Left cardiac atrium (tissue), 4 donors: ENCODE results near the gene SLC12A3. TPM values are rescaled to one million over a fixed set of nuclear protein-coding genes. Genes with fewer than 3 reads are reported as not detected.

ENCODE experiments used
- ATAC-seq, 2 donors: fragments of 200-7000 bp; cut with Tn5 transposase; one replicate each; pipeline ENCODE4 v1.9.1; 2020; ENCODE audit warnings: mild to moderate bottlenecking in 2 of 2, moderate library complexity in 2 of 2
- DNase-seq: peaks from one replicate; pipeline ENCODE4 v3.0.0-alpha.2; 2020
- intact Hi-C, 2 donors: fragments of 100-400 bp; cut with DNase I; formaldehyde crosslinking; loops; one replicate each; pipeline versions ENCODE4 v1.14.1 to v1.15.1; 2022 to 2023
- total RNA-seq, 2 donors: library from RNA; stranded (reverse); fragmentation: NEBNext Ultra II Directional; extraction: Animal tissue kit (Norgen Biotek cat#: 25700); gene quantifications; one replicate each; pipeline ENCODE4 v1.2.1, GENCODE V29; 2021
- donor health status: DM: no; HTN: yes; CAD: no.
- donor health status: DM: no; HTN: yes; CAD: no; lungs with severe emphysema.
- donor health status: DM: yes; HTN: yes; CAD: no.
- donor health status: Dilated cardiomyopathy.

SLC12A3 gene
- total RNA-seq, 2 donors from 2014 or later, result not detected

DNA sequence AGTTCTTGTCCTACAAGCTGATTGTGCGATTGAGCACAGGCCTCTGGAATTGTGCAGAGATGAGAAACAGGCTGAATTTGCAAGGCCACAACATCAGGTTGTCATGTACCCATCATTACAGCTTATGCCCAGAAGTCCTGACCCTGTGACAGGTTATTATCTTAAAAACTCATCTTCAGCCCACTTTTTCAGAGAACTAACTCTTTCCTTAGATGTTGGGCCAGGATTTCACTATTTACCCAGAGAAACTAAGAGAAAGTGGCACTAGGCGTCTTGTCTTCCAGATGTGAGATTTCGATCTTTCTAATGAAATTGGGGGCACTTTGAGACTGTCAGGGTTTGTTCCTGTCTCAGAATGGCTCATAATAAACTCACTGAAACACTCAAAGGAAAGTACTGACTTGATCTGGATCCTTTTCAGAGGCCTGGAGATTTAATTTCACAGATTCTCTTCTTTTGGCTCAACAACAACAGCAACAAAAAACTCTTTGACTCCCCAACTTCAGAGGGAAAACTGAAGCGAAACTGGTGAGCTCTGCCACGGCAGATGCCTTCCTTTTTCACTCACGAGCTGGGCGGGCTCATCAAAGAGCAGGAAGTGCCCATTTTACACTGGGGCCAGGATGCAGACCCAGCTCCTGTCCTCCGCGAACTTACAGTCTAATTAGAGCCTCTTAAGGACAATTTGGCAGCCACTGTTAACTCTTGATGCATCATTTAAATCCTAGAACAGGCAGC, 17.7 kb upstream of the SLC12A3 start:
- ATAC-seq (peak; percentile 12 to 44), DNase-seq (no peak)
- intact Hi-C loops, result no loop called here

DNA sequence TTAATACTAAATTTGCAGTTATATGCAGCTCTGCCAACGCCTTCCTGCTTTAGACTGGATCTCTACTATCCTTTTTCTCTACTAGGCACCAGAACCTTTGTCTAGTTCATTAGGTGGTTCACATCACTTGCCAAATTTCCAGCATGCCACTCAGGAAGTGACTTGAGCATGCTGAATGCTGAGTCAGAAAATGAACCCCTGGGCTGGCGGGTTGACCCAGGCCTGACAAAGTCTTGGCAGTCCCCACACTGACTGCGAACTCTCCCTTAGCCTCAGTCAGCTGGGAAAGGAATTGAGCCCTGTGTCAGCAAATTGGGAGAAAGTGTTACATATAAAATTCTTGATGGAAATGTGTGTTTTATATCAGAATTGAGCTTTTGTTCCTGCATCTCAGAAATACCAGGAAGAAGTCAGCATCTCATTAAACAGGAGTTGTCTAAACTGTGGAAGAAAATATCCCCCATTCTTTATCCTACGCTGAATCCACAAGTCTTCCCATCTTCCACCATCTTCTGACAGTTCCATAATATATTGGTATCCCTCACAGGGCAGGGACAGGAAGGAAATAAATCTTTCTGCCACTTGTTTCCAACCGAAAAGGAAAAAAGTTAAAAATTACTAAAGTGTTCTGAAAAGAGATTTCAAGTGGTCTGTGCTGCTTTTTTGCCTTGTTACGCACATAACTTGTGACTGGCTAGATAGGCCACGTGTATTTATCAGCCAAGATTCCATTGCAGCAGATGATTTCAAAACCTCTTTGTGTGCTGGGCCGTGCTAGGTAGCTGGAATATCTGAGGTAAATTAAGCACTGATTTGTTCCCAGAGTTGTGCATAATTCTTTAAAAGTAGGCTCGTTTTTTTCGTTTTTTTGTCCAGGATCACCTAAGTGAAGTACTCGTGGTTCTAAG, 16.7 kb upstream of the SLC12A3 start:
- ATAC-seq, result peak; percentile 73 to 80
- intact Hi-C loops, result no loop called here
- DNase-seq, result peak; percentile 54

DNA sequence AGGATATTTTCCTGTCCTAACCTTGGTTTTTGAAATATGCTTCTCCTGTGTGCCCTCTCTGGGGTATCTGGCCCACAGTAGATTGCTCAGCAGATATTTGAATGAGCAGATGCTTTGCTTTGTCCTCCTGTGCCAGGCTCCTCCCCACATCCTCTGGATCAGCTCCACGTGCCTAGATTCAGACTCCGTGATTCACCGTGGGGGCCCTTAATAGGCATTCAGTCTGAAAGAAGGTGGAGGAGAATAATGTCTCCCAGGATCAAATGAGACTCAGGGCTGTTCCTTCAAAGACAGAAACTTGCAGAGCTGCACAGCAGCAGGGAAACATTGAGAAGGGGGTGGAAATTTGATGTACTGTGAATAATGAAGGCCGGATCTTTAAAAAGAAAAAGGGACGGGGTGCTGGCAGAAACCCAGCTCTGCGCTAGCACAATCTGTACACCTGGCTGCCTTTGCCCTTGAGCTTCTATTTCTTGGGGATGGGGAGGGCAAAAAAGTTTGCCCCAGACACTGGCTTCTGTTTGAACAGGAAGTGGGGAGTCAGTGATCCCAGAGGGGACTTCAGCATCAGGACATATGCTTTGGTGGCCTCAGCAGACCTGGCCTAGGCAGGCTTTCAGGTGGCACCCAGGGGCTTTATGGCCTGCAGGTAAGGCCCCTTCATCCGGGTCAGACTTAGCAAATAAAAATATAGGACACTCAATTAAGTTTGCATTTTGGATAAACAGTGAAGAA, 15.9 kb upstream of the SLC12A3 start:
- intact Hi-C loops, result no loop called here
- ATAC-seq (peak in 1 of 2 donors; percentile 78), DNase-seq (no peak)

DNA sequence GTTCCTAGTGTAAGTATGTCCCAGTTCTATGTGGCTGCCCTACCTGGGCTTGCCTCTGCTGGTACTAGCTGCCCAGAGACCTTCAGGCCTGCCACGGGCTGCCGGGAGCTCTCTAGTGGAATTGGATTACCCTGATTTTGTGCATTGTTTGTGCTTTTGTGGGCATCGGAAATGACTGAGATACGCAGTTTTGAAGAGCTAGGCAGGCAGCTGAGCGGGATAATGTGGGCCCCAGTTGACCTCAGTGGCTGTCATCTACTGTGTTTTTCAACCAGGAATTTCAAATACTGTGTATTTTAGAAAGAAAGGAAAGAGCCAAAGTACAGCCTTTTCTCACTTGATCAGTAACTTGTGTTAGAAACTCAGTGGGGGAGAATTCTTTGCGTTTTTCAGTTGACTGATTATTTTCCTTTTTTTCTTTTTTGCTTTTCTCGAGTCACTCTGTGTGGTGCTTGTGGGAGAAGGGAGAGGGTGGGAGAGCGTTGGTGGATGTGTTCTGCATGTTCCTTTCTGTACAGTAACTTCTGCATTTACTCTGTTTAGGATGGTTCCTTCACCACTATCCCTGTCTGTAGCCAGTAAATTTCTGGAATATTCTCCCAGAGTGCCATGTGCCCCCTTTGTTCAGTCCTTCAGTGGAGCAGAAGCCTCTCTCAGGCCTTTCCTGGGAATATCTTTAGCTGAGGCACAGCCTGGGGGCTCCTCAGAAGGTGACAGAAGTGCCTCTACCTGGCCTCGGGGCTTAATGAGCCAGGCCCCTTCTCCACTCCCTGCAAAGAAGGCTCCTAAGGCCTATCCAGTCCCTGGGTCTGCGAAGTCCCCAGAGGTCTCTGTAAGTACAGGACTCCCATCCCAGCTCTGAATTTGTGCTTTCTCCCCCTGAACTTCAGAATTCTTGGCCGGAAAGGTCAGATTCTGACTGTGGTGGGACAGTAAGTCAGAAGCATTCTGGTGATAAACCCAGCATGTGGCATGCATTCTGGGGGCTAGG, 15.0 kb upstream of the SLC12A3 start:
- ATAC-seq, result no peak
- intact Hi-C loops, result no loop called here
- no peak for DNase-seq

DNA sequence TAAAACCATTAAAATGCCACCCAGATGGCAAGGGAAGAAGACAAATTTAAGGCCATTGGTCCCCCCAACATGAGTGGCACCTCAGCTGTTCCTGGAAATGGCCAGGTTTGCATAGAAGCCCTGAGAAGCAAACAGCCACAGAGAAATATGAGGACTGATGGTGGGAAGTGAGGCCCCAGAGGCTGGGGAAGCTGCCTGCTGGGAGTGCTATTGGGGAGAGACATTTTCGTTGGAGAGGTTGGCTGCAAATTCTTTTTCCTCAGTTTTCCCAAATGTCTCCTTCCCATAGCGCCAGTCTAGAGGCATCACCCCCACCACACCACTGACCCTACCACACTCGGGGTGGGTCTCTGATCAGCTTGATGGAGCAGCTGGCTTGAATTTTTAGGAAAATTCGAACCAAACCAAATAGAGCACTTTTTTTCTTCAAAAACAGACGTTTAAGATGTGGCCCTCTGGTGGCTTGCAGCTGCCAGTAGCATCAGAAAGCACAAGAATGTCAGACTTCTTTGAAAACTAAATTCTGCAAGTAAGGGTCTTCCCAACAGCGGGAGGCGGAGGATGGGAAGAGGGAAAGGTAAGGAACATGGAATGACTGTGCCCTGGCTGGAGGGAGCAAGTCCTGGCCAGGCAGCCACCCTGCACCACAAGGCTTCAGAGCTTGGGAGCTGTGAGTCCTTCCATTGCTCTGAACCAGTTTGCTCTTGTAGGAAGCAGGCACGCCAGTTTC, 13.2 kb upstream of the SLC12A3 start:
- intact Hi-C loops, result no loop called here
- no peak for ATAC-seq
- no peak for DNase-seq

DNA sequence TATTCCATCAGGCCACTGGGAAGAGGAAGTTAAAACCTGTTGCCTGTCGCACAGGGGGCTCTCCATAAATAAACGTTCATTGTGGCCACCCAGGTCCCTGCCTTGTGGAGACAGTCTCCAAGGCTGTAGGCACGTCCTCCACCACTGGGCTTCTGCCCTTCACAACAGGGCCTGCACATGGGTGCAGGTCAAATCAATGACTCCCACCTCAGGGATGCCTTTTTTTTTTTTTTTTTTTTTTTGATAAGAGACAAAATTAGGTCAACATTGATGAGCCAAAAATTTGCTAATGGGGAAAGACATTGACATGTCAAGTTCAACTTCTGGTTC, 12.6 kb upstream of the SLC12A3 start:
- no peak for DNase-seq
- ATAC-seq, result no peak
- intact Hi-C loops, result no loop called here

DNA sequence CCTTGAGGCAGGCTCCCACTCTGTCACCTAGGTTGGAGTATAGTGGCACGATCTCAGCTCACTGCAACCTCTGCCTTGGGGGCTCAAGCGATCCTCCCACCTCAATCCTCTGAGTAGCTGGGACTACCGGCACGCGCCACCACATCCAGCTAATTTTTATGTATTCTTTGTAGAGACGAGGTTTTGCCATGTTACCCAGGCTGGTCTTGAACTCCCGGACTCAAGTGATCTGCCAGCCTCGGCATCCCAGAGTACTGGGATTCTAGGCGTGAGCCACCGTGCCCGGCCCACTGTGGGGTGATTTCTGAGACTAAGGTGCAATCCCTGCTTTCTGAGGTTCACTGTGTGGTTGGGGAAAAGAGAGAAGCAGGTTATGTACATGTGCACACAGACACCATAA, 12.0 kb upstream of the SLC12A3 start:
- ATAC-seq (no peak), DNase-seq (no peak)

DNA sequence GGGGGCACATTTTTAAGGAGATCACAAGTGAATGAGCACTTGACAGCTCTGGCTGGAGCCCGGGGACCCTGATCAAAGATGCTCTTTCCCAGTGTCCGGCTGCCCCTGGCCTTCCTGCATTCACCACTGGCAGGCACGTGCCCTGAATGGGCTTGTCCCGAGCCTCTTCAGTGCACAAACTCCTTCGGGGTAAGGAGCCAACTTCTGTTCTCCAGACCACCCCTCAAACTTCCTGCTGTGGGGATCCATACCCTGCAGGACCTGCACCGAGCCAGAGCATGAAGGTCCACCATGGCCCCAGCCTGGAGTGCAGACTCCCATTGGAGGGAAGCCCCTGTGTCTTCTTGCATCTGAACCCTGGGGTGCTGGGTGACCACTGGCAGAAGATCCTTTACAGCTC, 9.8 kb upstream of the SLC12A3 start:
- intact Hi-C loops, result no loop called here
- DNase-seq (no peak), ATAC-seq (no peak)

More for the DNA sequence above, 12.0 kb upstream of the SLC12A3 start:
- intact Hi-C loops, result no loop called here

DNA sequence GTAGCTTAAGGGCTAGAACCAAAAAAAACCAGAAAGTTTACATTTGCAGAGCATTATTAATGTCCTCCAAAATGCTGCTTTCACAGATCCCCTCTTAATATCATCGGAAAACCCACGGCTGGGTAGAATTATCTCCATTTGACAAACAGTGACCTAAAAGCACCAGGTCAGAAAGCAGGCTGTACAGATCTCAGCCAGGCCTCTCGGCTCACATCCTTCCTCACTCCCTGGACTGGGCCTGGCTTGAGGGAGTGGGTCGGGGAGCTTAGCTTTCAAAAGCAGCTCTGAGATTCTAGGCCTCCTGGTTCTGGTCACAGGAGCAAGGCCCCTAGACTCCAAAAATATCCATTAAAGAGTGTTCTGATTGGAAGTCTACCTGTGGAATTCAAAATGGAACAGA, 9.1 kb upstream of the SLC12A3 start:
- ATAC-seq (no peak), DNase-seq (no peak)
- intact Hi-C loops, result no loop called here

DNA sequence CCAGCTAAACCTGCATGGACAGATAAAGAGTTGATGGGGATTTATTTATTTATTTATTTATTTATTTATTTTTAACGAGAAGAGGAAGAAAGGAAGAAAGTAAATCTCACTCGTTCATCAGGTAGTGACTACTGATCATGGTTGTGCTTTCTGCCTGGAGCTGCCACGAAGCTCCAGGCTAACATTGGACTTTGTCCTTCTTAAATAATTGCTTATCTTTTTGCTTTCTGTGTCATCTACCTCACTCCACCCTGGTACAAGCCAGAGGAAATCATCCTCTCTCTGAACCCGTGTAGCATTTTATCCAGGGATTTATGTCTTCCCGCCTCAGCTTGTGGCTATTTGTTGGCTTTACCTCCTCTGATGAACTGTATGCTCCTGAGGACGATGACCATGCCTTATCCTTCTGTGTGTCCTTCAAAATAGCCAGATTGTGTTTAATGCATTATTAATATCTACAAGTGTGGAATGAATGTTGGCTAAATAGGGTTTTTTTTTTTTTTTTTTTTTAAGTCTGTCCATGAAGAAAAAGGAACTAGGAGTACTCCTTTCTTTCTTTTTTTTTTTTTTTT, 8.0 kb upstream of the SLC12A3 start:
- intact Hi-C loops, result no loop called here
- ATAC-seq, result no peak
- DNase-seq, result no peak

DNA sequence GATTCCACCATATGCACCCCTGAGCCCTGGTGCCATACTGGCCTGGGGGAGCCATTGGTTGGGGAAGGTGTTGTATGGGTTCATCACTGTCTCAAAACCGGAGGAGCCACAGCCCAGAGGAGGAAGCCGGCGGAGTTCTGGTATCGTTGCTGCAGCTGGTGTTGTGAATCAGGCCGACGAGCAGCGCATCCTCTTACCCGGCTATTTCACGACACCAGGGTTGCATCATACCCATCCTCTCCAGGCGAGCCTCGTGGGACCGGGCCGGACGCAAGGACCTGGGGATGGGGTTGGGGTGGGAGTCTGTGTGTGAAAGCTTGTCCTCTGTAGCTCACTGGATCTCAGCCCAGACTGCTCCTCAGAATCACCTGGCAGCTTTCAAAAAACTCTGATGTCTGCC, 6.6 kb upstream of the SLC12A3 start:
- ATAC-seq (no peak), DNase-seq (no peak)
- intact Hi-C loops, result no loop called here

DNA sequence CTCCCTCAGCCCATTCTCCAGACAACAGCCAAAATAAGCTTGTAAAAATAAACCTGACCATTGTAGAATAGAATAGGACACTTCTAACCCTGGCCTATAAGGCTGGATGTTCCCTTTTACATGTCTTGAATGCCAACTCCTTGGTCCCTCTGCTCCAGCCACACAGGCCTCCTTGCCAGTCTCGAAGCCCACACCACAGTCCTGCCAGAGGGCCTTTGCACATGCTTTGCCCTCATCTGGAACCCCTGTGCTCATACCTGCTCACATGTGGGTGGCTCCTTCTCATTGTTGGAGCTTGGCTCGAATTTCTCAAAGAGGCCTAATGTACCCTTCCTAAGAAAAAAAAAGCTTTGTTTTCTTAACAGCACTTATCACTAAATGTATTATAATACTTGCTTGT, 5.4 kb upstream of the SLC12A3 start:
- DNase-seq, result no peak
- intact Hi-C loops, result loop anchor here (10.0 kb wide), 3 partner anchors 185 to 565 kb away; no protein-coding TSS in a partner anchor
- no peak for ATAC-seq

DNA sequence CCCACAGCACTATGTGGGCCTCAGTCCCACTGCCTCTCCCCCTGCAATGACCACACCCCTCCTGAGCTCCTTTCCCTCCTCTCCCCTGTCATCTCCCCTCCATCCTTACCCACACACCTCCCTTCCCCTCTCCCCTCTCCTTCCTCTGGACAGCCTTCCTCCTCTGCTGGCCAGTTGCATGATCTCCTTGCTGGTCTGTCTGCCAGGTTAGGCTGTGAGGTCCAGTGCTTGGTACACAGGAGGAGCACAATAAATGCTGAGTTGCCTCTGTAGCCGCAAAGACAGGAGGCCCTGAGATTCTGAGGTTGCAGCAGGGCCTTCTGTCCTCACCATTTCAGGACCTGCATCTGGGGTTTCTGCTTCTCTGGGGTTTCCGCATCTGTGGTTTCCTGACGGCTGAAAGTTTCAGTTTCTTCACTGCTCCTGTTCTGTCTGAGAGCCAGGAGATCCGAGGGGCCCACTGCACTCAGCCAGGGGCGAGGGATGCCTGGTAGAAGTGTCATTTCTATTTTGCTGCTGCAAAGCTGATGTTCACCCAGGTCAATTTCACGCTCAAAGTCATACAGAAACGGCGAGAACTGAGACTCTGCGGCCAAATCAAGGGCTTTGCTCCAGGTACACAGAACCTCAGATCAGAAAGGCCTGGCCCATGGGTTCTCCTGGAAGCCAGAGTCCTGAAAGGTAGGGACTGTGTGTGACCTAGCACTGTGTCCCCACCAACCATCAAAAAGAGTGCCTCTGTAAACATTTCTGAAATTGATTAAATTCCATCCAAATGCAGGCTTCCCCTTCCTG, 4.6 kb upstream of the SLC12A3 start:
- DNase-seq (no peak), ATAC-seq (peak in 1 of 2 donors; percentile 31)
- intact Hi-C loops, result loop anchor here (10.0 kb wide), 3 partner anchors 184 to 564 kb away; no protein-coding TSS in a partner anchor

DNA sequence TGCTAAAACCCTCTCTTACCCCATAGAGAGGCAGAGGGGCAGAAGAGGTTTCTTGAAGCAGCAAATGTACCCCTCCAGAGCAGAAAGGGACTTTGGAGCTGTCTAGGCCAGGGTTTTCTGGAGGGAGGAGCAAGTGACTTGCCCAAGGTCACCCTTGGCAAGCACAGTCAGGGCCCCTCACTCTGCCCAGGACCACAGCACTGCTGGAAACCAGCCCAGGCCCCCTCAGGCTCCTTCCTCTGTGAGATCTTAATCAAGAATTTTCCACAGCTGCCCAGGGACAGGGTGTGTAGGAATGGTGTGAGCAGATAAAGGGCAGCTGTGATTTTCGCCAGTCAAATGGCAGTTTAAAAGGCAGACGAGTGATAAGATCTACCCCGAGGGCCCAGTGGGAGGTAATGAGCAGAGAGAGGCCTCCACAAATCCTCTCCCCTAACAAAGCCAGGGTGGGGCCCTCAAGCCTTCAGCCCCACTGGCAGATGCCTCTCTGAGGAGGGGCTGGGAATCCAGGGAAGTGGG, 3.9 kb upstream of the SLC12A3 start:
- DNase-seq, result no peak
- ATAC-seq, result no peak
- intact Hi-C loops, result loop anchor here (10.0 kb wide), 3 partner anchors 184 to 564 kb away; no protein-coding TSS in a partner anchor

DNA sequence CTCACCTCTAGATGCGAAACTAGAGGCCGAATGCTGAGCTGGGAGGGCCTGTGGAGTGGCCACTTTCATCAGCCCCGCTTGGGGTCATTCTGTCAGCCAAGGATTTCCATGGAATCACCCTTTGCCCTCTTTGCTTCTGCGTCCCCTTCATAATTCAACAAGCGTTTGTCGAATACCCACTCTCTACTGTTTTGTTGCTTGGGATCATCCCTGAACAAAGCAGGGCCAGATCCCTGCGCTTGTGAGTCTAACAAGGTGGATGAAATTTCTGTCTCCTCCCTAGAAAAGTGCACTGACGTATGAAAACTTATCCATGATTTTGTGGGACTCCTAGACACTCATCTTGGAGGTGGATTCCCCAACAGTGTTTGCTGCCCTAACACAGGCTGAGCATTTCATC, 3.3 kb upstream of the SLC12A3 start:
- intact Hi-C loops, result loop anchor here (10.0 kb wide), 3 partner anchors 183 to 563 kb away; no protein-coding TSS in a partner anchor
- DNase-seq (no peak), ATAC-seq (no peak)

DNA sequence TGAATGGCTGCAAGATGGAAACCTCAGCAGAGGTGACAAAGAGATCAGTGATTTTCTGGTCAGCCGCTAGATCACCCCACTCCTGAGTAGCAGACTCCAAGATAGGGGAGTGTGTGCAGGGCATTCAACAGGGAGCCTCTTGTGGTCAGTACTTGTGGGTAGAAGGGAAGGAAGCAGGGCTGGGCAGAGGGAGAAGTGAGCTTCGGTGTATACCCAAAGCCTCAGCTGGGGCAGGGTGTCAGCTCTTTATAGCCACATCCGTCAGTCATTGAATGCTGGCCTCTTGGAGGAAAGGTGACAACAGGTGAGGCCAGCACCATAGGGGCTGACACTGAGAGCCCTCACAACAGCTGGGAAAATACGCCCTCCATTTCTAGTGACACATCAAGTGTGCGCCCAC, 2.2 kb upstream of the SLC12A3 start:
- DNase-seq, result no peak
- intact Hi-C loops, result loop anchor here (10.0 kb wide), 3 partner anchors 182 to 562 kb away; no protein-coding TSS in a partner anchor
- no peak for ATAC-seq
